ENCODE results near the gene GRM7.

The GRM7 gene

DNA sequence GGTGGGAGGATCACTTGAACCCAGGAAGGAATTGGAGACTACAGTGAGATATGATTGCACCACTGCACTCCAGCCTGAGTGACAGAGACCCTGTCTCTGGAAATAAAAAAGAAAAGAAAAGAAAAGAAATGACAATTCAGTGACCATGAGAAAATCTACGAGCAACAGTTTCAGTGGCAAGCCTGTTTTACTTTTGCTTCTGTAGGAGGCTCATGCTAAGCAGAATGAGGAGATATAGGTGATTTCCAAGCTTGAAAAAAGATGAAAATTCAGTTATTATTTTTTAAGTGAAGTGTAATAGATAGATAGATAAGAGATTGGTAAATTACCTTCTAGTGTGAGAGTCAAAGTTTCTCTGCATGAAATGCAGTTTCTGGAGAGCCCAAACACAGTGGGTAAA lies 651.1 kb downstream of the GRM7 start:
- no peak for DNase-seq

DNA sequence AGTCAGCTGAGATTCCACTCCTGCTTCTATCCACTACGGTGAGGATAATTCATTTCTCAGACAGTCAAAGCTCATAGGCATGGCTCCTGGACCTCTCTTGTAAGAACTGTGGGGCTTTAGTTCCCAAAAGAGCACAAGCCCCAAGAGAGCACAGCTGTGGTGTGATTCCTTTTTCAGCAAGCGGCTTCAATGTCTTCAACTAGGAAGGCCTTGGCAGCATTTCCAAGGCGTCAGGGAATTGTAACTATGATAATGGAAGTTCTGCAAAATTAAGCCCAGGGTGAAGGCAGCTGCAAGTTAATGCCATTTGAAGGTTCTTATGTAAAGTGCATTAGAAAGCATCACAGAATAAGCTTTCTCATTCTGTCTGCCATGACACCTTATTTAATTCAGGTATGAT lies 657.1 kb downstream of the GRM7 start:
- DNase-seq, result no peak

- no peak for DNase-seq
These were observed 657.5 kb downstream of the GRM7 start for GRCh38 chr3:7518456-7518855.

GRCh38 chr3:7520059-7520458 lies 659.1 kb downstream of the GRM7 start:
- no peak for DNase-seq

DNA sequence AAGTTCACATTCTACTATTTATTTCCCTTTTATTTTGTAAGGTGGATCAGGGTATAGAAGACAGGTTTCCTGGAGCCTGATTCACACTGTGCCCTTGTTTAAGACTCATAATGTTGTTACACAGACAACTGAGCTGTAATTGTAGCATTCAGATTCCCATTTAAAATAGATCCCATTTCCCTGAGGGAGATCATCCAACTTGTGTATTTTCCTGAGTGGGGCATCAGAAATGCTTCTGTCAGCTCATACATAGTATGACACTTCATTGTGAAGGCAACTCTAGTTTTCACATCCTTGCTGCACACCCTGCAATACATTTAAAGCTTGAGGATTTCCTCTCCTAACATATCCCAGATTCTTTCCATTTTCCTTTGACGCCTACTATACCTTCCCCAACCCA lies 659.7 kb downstream of the GRM7 start:
- DNase-seq, result no peak

DNA sequence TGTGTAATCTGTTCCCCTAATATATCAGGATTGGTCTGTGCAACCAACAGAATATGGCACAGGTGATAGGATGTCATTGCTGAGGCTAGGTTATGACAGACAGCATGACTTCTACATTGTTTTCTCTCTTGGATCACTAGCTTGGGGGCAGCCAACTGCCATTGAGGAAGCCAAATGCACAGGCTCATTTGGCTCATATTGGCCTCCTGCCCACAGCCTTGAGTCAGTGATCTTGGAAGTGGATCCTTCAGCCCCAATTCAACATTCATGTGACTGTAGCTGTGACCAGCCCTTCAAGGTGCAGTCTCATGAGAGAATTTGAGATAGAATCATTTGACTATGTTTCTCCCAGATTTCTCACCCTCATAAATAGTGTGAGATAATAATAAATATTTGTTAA lies 675.6 kb downstream of the GRM7 start:
- no peak for DNase-seq

DNA sequence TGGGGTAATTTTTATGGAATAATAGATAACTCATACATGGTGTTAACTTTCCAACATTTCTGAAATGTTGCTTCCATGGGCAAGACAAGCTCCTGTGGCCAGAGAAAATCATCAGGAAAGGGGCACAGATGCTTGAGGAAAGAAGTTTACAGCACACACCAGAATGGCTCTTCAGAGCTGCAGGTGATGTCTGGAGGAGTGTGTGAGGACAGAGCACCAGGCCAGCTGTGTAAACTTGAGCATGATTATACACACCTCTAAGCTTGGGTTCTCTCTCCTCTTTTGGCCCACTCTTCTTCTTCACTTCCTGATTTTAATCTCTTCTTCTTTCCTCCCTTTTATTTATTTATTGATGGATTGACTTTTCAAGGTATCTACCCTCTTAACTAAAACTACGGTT lies 676.0 kb downstream of the GRM7 start:
- DNase-seq, result no peak

GRCh38 chr3:7543294-7543880 lies 682.5 kb downstream of the GRM7 start:
- no peak for DNase-seq

GRCh38 chr3:7545334-7545733 lies 684.4 kb downstream of the GRM7 start:
- DNase-seq, result no peak

GRCh38 chr3:7546253-7546652 lies 685.3 kb downstream of the GRM7 start:
- no peak for DNase-seq

- DNase-seq, result no peak
These were observed 686.9 kb downstream of the GRM7 start for GRCh38 chr3:7547826-7548225.

DNA sequence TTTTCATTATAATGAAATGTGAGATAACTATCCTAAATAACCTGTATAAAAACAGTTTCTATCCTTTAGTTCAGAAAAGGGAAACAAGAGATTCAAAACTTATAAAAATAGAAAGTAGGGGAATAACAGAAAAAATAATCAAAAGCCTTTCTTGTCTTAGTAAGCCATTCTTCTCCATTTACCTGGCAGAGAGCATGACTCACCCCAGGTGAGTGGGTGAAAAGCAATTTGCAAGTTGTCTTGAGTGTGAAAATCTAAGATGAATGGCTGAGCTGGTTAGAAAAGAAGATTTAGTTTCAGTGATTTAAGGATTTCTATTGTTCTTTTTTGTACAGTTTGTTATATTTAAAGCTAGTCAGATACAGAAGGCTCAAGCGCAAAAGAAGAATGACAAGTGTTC lies 702.0 kb downstream of the GRM7 start:
- DNase-seq, result no peak

- no peak for DNase-seq
These were observed 704.7 kb downstream of the GRM7 start for GRCh38 chr3:7565574-7565973.

GRCh38 chr3:7567160-7567559 lies 706.2 kb downstream of the GRM7 start:
- DNase-seq, result no peak

DNA sequence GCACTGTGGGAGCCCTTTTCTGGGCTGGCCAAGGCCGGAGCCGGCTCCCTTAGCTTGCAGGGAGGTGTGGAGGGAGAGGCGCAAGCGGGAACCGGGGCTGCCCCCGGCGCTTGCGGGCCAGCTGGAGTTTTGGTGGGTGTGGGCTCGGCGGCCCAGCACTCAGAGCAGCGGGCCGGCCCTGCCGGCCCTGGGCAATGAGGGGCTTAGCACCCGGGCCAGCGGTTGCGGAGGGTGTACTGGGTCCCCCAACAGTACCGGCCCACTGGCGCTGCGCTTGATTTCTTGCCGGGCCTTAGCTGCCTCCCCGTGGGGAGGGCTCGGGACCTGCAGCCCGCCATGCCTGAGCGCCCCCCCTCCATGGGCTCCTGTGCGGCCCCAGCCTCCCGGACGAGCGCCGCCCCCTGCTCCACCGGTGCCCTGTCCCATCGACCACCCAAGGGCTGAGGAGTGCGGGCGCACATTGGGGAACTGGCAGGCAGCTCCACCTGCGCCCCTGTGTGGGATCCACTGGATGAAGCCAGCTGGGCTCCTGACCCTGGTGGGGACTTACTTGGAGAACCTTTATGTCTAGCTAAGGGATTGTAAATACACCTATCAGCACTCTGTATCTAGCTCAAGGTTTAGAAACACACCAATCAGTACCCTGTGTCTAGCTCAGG lies 707.7 kb downstream of the GRM7 start:
- no peak for DNase-seq

DNA sequence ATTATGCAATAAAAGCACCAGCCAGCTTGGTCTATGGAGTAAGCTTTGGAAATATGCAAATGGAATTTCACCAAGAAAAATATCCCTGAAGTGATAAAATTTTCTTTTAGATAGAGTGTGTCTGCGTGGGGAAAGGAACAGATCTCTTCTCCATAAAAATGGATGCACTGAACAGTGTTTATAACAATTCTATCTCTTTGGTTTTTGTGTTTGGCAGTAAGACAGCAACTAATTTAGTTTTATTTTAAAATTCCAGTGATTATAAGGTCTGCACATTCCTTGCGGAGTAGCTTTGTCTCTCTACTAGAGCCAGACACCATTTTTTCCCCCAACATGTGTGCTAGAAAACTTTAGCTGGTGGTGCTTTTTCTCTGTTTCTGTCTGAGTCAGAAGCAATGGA lies 712.4 kb downstream of the GRM7 start:
- no peak for DNase-seq

DNA sequence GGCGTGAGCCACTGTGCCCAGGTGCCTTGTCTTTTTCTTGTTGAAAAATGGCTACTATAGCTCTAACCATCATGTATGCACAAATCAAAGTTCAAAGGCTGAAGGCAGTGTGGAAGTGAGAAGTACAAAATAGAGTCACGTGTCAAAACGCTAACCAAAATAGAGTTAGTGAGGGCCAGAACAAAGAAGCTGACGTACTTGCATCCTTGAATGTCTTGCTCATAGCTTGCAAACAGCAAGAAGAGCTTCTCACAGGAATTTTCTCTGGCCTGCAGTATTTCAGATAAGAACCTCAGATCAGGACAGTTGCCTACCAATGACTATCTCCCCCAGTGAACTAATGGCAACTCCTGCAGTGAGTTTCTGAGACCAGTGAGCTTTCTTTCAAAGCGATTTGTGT lies 713.5 kb downstream of the GRM7 start:
- DNase-seq, result no peak

DNA sequence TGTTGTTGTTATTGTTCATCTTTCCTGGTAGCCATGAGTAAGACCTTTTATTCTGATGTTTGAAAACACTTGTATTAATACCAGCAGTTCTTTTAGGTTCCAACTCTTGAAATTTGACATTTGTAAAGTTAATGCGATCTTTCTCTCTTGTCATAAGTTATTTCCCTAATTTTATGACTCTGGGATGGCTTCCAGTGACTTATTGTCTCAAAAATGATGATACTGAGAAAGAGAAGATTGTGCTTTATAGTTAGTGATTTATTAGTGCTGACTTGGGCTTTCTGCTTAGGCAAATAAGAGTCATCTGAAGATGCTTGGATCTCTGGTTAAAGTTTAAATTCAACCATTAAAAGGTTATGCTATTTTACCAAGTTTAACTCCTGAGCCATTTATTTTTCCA lies 715.2 kb downstream of the GRM7 start:
- DNase-seq, result no peak

GRCh38 chr3:7576506-7576905 lies 715.6 kb downstream of the GRM7 start:
- no peak for DNase-seq

DNA sequence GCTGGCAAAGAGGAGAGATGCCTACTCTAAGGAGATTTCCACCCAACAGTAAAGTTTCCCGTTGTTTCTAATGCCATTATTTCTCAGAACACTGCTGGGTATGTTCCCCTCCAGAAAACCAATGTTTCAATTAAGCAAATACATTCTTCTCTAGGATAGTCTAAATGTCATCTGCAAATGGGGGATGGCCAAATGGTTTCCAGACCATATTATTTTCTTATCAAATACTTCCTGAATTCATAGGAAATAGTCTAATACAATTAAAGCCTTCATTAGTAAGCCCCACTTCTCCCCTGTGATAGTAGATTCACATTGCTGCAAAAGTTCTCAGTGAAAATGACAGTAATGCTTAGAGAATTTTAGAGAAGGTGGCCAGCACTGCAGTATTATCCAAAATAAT lies 716.6 kb downstream of the GRM7 start:
- no peak for DNase-seq

GRCh38 chr3:7581831-7582230 lies 720.9 kb downstream of the GRM7 start:
- no peak for DNase-seq

DNA sequence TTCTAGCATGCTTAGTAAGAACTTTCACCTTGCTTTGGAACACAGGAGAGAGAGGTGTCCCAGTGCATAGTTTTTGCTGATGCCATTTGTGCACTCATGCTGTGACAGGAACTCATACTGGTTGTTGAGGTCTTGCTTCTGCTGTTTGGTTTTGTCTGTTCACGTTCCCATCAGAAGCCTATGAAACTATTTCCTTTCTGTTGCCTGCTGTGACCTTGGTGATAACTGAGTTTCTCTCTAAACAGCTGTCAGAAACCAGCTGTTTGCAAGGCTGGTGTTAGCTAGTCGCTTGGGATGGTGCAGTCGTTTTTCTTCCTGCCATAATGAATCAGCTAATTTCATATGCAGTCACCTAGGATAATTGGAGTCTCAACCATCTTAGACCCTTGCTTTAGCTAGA lies 724.1 kb downstream of the GRM7 start:
- no peak for DNase-seq

DNA sequence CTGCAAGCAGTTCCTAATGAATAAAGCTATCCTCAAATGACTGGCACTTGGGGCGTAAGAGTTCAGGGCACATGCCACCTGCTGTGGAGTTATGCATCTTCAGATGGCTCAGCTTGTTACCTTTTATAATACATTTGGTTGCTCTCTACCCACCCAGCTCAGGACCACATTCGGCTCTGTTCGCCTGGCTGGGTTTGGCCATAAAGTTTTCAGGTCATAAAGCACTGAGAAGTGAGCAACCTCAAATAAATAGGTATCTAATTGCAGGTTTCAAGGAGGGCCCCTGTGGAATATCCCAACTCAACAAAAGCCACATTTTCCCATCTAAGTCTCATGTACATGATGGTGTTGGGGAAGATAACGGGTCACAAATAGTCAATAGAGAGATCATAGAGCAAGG lies 727.3 kb downstream of the GRM7 start:
- no peak for DNase-seq

GRCh38 chr3:7589526-7589925 lies 728.6 kb downstream of the GRM7 start:
- no peak for DNase-seq

GRCh38 chr3:7602297-7602696 lies 741.4 kb downstream of the GRM7 start:
- no peak for DNase-seq
